GM19463 (cell line): Measurements from ENCODE around the gene ACAA1.
A peak's percentile ranks its signal among the peaks of the same experiment; 100 is the strongest.
"Not testable (repeated sequence)": the region's sequence is repeated elsewhere in the genome, so short reads cannot be mapped to it uniquely, and the experiment has no call there.

Experiments
- ATAC-seq: cut with Tn5 transposase; IDR thresholded peaks from one replicate; pipeline ENCODE4 v1.9.1; 2021; ENCODE audit warnings: mild to moderate bottlenecking, moderate library complexity; ENCODE audit not compliant: unreplicated experiment

Gene ACAA1, protein sequence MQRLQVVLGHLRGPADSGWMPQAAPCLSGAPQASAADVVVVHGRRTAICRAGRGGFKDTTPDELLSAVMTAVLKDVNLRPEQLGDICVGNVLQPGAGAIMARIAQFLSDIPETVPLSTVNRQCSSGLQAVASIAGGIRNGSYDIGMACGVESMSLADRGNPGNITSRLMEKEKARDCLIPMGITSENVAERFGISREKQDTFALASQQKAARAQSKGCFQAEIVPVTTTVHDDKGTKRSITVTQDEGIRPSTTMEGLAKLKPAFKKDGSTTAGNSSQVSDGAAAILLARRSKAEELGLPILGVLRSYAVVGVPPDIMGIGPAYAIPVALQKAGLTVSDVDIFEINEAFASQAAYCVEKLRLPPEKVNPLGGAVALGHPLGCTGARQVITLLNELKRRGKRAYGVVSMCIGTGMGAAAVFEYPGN

DNA sequence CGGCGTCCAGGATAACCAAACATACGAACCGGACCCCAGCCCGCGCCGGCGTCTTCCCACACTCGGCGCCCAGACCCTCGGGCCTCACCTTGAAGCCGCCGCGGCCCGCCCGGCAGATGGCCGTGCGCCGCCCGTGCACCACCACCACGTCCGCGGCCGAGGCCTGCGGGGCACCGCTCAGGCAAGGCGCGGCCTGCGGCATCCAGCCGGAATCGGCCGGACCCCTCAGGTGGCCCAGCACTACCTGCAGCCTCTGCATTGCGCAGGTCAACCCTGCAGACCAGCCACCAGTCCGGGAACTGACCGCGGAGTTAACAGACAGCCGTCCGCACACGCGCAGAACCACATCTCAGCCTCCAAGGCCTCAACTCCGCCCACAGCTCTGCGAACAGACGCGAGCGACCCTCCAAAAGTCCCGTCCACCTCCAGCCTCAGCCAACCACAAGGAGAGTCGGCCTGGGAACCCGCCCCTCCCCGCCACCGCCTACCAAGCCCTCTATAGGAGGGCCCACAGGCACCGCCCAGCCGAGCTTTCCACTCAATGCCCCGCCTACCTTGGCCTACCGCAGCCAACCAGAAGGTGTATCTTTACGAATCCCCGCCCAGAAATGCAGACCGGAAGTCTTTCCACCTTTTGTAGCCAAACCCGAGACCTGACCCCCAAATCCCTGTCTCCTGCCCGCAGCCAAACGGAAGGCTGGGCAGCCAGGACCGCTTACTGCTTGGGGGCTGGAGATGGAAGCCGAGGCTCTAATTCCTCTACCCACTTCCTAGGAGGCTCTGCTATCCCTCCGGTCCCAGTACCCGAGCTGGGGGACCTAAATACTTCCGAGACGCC is at the start of gene ACAA1:
Gene ACAA1, minus strand, starts transcription at position 351 of the 838 bp plus-strand sequence. Its CDS starts 92 bp downstream, at position 259.
- peak; percentile 88 for ATAC-seq

DNA sequence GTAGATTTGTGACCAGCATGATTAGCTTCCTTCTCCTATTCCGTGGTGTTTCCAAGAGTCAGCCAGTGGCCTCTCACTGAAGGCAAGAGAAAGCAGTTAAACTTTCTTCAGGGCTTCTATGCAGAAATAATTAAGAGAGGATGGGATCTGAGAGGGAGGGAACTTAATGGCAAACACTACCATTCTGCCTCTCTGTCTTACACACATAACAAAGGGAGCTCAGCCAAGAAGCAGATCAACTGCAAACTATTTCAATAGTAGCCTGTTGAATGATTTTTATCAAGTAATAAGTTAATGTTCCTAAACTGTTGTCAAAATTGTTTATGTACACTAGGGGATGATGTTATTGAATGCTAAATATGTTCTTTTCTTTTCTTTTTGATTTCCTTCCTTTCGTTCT is 40.3 kb upstream of the ACAA1 start:
- no peak for ATAC-seq

GRCh38 chr3:38173834-38174418 is 37.0 kb upstream of the ACAA1 start:
- no peak for ATAC-seq

DNA sequence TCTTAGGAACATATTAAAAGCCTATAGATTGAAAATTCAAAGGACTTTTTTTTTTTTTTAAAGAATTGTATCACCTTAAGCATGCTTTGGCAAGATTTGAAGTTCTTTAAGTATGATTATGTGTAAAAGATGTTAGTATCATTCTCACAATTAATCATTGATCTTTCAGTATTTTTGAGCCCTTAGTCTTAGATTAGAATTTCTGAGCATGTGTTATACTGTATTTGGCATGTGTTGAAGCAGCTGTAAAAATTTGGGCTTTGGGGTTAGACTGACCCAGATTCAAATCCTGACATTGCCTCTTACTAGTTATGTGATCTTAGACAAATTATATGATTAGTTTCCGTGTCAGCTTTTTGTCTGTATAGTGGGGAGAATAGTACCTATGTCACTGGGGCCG is 34.7 kb upstream of the ACAA1 start:
- no peak for ATAC-seq

- no peak for ATAC-seq
Observed at GRCh38 chr3:38170722-38171121, 33.8 kb upstream of the ACAA1 start.

DNA sequence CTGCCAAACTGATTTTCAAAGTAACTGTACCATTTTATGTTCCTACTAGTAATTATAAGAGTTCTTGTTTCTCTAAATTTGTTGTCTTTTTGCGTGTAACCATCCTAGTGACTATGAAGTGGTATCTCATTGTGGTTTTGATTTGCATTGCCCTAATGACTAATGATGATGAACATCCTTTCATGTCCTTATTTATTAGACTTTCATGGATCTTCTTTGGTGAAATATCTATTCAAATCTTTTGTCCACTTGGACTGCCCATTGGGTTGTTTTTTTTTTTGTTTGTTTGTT is 32.0 kb upstream of the ACAA1 start:
- no peak for ATAC-seq

DNA sequence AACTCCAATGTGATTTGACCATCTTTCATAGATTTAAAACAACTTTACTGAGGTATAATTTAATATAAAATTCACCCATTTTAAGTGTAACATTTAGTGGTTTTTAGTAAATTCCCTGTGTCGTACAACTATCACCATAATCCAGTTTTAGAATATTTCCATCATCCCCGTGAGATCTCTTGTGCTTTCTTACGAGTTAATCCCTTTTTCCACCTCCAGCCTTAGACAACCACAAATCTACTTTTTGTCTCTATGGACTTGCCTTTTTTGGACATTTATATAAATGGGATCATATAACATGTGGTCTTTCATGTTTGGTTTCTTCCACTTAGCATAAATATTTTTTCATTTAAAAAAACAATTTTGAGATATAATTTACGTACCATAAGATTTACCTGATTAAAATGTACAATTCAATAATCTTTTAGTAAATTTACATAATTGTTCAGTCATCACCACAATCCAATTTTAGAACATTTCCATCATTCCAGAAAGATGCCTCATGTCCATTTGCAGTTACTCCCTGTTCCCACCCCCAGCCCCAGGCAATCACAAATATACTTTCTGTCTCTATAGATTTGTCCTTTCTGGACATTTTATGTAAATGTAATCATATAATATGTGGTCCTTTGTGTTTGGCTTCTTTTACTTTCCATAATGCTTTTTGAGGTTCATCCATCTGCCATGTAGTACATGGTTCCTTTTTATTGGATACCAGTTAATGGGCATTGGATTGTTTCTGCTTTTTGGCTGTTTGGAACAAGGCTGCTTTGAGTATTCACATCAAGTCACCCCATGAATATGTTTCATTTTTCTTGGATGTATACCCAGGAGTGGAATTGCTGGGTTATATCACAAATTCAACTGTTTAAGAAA is 31.5 kb upstream of the ACAA1 start:
- ATAC-seq: no peak

GRCh38 chr3:38167591-38167990 is 30.7 kb upstream of the ACAA1 start:
- no peak for ATAC-seq

- no peak for ATAC-seq
Observed at GRCh38 chr3:38165722-38166387, 28.9 kb upstream of the ACAA1 start.

GRCh38 chr3:38164952-38165721 is 28.2 kb upstream of the ACAA1 start, which contains the start of gene OXSR1:
TSS of gene OXSR1 (plus strand) at chr3:38165537. CDS start at chr3:38165877, 340 bp downstream.
- ATAC-seq: peak; percentile 83

GRCh38 chr3:38164643-38164951 is 27.7 kb upstream of the ACAA1 start:
- ATAC-seq: no peak

DNA sequence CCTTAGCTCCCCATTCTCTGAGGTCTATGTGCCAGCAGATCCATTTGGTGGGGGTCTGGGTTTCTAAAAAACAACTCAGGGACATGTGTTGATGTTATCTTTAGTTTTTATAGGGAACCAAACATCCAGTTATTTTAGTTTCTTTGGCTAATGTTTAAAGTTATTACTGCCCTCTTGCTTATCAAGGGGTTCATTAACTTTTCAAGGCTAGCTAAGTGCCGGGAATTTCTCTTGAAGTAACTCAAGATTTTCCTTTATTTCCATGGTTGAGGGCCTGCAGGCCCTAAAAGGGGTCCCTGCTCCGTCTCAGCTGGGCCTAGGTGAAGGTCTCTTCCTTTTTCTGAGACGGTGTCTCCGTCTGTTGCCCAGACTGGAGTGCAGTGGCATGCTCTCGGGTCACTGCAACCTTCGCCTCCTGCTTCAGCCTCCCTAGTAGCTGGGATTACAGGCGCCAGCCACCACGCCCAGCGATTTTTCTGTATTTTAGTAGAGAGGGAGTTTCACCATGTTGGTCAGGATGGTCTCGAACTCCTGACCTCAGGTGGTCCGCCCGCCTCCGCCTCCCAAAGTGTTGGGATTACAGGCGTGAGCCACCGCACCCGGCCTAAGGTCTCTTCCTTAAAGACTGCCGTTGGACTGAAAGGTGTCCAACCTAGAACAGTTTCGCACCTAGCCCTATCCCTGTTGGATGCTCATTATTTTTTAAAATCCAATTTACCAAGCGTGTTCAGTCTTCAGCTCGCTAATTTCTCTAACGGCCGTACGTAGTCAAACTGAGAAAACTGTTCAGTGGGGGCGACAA is 27.1 kb upstream of the ACAA1 start:
- ATAC-seq: no peak

DNA sequence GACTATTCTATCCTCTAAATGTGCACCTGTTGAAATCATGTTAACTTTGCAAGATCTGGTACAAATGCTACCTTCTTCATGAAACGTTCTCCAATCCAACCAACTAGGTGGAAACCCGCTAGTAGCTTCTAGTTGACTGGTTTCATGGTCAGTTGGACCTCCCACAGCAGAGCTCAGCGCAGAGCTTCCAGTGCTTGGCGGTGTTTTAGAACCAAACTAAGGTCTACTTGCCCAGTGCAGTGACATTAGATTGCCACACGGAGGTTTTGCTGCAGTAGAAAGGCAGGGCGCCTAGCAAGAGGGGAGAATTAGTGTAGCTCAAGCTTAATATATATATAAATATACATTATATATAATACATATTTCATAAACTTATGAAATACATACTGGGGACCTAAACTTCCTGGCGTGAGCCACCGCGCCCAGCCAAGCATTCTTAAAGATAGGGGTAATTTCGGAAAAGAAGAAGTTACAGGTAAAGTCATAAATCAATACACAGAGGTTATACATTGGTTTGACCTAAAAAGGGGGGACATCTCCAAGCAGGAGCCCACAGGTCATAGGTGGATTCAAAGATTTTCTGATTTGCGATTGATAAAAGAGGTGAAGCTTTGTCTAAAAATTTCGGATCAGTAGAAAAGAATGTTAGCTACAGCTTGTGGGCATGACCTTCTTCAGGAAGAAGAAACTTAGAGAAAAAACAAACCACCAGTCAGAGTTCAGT is 26.4 kb upstream of the ACAA1 start:
- ATAC-seq: no peak

DNA sequence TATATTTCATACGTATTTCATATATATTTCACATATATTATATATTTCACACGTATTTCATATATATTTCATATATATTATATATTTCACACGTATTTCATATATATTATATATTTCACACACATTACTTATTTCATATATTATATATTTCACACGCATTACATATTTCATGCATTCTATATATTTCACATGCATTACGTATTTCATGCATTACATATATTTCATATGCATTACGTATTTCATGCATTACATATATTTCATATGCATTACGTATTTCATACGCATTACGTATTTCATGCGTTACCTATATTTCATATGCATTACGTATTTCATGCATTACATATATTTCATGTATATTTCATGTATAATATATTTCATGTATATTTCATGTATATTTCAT is 23.8 kb upstream of the ACAA1 start:
- ATAC-seq: not testable (repeated sequence)

DNA sequence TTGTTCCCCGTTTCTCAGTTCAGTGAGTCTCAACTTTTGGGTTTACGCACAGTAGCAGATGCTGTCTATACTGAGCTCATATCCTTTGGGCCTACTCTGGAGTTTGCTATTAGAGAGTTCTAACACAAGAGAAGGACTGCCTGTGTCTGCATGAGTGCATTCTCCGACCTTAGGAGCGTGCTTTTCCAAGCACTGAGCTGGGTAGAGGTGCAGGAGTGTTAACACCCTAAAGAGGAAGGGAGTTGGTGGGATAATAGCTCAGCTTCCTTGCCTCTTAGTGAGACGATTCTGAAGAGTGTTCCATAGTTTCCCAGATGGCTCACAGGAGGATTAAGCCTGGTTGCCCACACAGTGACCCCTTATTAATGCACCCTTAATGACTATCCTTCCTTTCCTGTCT is 21.5 kb upstream of the ACAA1 start:
- ATAC-seq: no peak

GRCh38 chr3:38157595-38157994 is 20.7 kb upstream of the ACAA1 start:
- ATAC-seq: no peak

- ATAC-seq: no peak
Observed at GRCh38 chr3:38157117-38157516, 20.2 kb upstream of the ACAA1 start.

- ATAC-seq: no peak
Observed at GRCh38 chr3:38155825-38156224, 18.9 kb upstream of the ACAA1 start.
